Right cardiac atrium (tissue), 5 donors: Measurements from ENCODE around the gene CRP. TPM values are rescaled to one million over a fixed set of nuclear protein-coding genes. Genes with fewer than 3 reads are reported as not detected.
"Not testable (repeated sequence)": the region's sequence is repeated elsewhere in the genome, so short reads cannot be mapped to it uniquely, and the experiment has no call there.

Experiments
- ATAC-seq, 2 donors: fragments of 200-7000 bp; cut with Tn5 transposase; one replicate each; pipeline versions ENCODE4 v1.8.0 to v1.9.1; 2020; ENCODE audit warnings: moderate library complexity in 2 of 2, mild to moderate bottlenecking in 1 of 2
- DNase-seq, 3 donors: peaks; one replicate each; pipeline ENCODE4 v3.0.0-alpha.2; 2020
- H3K27ac ChIP-seq: one replicate; pipeline ENCODE4 v1.5.1; 2013; ENCODE audit warnings: mild to moderate bottlenecking, low read length, control low read depth, moderate library complexity
- H3K27me3 ChIP-seq: one replicate; pipeline ENCODE4 v1.6.1; 2013; ENCODE audit not compliant: control insufficient read depth, insufficient read depth
- H3K4me1 ChIP-seq: one replicate; pipeline ENCODE4 v1.6.1; 2013; ENCODE audit warnings: low read length; ENCODE audit not compliant: control insufficient read depth, insufficient read depth
- H3K4me3 ChIP-seq: one replicate; pipeline ENCODE4 v1.5.1; 2013; ENCODE audit warnings: low read length, control low read depth
- H3K9me3 ChIP-seq: one replicate; pipeline ENCODE4 v1.6.1; 2013; ENCODE audit warnings: low read length; ENCODE audit not compliant: control insufficient read depth
- WGBS: extraction: QIAGEN DNeasy Blood & Tissue Kit; methylation state at CpG from one replicate; pipeline ENCODE4 v1.1.7; 2013; 5-methylcytosine and 5-hydroxymethylcytosine counted together
- intact Hi-C, 4 donors: fragments of 100-400 bp; cut with DNase I; formaldehyde crosslinking; loops; one replicate each; pipeline versions ENCODE4 v1.11.0 to v1.14.0; 2022 to 2023
- polyA plus RNA-seq: library from polyadenylated mRNA; stranded (reverse); fragments of 200-250 nt; gene quantifications from one replicate; pipeline ENCODE4 v1.2.3, GENCODE V29; 2013
- total RNA-seq, 4 donors: library from RNA; stranded (reverse); fragmentation: NEBNext Ultra II Directional; extraction: Animal tissue kit (Norgen Biotek cat#: 25700); gene quantifications; one replicate each; pipeline ENCODE4 v1.2.1, GENCODE V29; 2021
- donor health status: healthy with polysubstance abuse.
- donor health status: DM: no; HTN: yes; CAD: no.
- donor health status: DM: no; HTN: no; CAD: no.
- donor health status: DM: no; HTN: yes; CAD: no; lungs with severe emphysema.
- donor health status: DM: yes; HTN: yes; CAD: no.

CRP gene
- total and polyA plus RNA-seq, 5 donors = 0.18 to 0.67 TPM; not detected in 3

DNA sequence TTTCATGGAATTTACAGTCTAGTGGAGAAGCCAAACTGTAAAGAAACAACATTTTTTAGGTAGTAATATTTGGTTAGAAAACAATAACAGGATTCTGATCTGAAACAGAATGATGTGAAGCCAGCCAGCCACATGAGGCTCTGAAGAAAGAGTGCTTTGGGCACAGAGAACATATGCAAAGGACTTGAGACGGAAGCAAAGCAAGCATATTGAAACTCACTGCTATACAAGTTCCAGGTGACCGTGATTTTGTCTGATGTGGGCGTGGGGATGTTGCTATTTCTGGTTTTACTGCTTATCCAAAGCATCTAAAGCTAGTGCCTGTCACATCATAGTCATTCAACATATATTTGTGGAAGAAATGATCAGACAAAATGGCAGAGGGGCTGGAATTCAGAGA lies 14.7 kb downstream of the CRP start:
- no peaks in the 10 kb centered on the region for H3K9me3 ChIP-seq
- WGBS = 88% methylated on average over 3 of the region's 3 CpGs

DNA sequence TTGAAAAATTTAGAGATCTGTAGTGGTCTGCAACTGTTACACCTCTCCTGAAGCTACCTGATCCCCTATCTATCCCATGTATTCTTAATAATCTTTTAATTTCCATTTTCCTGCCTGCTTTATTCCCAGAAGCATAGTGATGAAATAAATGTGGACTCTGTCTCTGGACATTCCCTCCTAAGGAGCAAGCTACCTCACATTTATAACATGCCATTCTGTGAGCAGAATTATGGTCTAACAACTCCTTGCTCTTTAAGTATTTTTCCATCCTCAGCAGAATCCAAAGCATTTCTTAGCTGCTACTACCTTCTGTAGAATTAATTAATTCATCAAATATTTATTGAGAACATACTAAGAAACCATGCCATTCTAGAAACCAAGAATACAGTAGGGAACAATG lies 15.1 kb downstream of the CRP start:
- no peak for DNase-seq
- intact Hi-C loops = no loop called here
- Histone ChIP-seq H3K27ac (no peak overlapping the region), H3K27me3 (no peaks in the 10 kb centered on the region), H3K4me3 (no peak overlapping the region), H3K4me1 (no peaks in the 10 kb centered on the region), H3K9me3 (no peaks in the 10 kb centered on the region)
- ATAC-seq = no peak

More for the DNA sequence above, 14.7 kb downstream of the CRP start:
- Histone ChIP-seq H3K4me1 (no peaks in the 10 kb centered on the region), H3K27ac (no peak overlapping the region), H3K4me3 (no peak overlapping the region), H3K27me3 (no peaks in the 10 kb centered on the region)
- DNase-seq (no peak), ATAC-seq (no peak)
- intact Hi-C loops = no loop called here

DNA sequence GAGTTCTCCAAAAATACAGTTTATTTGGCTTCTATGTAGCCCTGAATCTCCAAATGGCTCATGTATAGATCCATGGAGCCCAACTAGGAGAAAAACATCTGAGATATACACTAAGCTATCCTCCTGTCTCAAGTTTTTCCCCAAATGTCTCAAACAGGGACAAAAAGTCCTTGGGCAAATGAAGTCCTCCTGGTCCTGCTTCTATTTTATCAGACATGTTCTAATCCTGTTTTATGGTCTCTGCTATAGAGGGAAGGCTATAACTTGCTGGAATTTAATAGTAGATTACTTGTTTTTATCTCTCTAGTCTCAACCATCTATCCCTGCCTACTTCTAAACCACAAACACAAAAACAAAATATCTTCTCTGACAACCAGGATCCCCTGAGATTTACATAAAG lies 26.9 kb downstream of the CRP start:
- intact Hi-C loops = no loop called here
- no peak overlapping the region for H3K27ac ChIP-seq
- H3K4me3 ChIP-seq = no peak overlapping the region
- H3K4me1 ChIP-seq = no peaks in the 10 kb centered on the region
- ATAC-seq (no peak), DNase-seq (no peak)
- H3K27me3 ChIP-seq = no peaks in the 10 kb centered on the region
- H3K9me3 ChIP-seq = no peaks in the 10 kb centered on the region

DNA sequence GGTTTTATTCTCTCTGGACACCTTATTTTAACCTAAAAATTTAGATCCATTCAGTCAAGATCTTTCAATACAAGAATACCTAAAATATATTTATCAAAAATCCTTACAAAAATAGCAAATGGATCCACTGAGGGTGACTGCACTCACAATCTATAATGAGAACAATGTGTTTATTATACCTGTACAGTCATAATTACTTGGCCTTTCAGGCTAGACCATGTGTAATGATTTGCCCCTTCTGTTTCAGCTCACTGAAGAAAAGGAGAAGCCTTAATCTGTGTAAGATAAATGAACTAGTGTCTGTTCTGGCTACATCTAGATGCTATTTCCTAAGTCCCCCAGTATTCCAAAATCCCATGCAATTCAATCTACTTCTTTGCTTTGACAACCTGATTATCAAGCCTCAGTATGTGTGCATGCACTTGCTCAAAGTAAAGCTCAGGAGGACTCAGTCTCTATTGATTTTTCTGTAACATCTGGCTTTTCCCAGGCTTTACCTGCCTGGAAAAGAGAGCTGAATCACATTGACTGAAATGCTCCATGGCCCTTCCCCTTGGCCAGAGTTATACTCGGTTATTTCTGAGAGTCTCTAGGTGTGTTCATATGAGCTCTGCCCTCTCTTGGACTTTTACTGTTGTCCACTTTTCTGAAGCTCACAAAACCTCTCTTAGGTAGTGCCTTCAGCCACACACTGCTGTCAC lies 27.6 kb downstream of the CRP start:
- Histone ChIP-seq H3K4me3 (no peak overlapping the region), H3K27ac (no peak overlapping the region), H3K4me1 (no peaks in the 10 kb centered on the region), H3K9me3 (no peaks in the 10 kb centered on the region), H3K27me3 (no peaks in the 10 kb centered on the region)
- intact Hi-C loops = no loop called here
- 75% methylated on average over 1 of the region's 1 CpG for WGBS
- ATAC-seq (no peak), DNase-seq (no peak)

DNA sequence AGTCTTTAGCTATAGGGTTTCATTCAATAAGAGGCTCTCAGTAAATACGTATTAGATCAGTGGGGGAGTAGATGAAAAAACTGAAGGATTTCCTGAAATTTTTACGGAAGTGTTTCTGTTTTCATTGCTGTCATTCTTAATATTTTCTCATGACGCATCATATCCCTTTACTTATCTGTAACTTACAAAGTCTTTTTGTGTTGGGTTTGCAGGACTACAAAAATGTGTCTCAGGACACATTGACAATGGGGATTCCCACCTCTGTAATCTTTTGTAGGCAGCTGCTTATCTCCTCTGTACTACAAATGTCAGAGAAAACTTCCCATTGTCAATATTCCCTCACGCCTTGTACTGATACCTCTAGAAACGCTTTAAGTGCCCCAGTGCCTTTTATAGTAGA lies 35.5 kb downstream of the CRP start:
- no peaks in the 10 kb centered on the region for H3K4me1 ChIP-seq
- 31% methylated on average over 5 of the region's 5 CpGs for WGBS
- H3K4me3 ChIP-seq = no peak overlapping the region
- intact Hi-C loops = no loop called here
- no peaks in the 10 kb centered on the region for H3K9me3 ChIP-seq
- no peak for DNase-seq
- H3K27ac ChIP-seq = no peak overlapping the region
- no peaks in the 10 kb centered on the region for H3K27me3 ChIP-seq
- no peak for ATAC-seq

DNA sequence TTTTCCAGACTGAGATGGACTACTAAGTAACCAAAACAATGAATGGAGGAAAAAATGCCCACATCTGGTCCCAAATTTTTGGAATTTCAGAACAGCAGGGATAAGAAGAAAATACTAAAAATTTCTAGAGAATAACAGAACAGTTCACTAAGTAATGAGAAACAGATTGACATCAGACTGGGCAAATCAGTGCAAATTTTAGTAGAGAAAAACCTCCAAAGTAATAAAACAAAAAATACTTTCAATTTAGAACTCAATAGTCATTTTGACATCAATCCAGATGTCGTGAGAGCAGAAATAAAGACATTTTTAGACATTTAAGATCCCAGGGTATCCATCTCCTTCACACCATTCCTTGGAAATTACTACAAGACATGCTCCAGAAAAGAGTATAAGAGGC lies 39.3 kb downstream of the CRP start:
- DNase-seq = no peak
- Histone ChIP-seq H3K9me3 (no peaks in the 10 kb centered on the region), H3K4me1 (no peaks in the 10 kb centered on the region), H3K27me3 (no peaks in the 10 kb centered on the region), H3K4me3 (no peak overlapping the region), H3K27ac (no peak overlapping the region)
- ATAC-seq = no peak
- WGBS = 51% methylated on average over 1 of the region's 1 CpG
- intact Hi-C loops = no loop called here

DNA sequence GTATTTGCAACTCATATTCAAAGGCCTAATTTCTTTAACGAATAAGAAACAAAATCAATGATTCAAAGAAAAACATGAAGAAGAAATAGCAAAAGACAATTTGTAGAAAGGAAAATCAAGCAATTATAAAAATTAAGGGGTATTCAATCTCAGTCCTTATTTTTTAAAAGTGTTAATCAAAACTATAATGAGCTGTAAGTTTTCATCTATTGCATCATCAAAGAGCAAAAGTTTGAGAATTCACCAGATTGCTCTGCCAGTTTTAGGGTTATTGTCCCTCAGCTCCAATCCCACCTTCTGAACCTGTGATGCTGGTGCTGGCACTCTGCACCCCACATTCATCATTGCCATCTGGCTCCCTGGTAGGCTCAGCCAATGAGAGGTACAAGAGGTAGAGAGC lies 42.0 kb downstream of the CRP start:
- ATAC-seq = not testable (repeated sequence)

DNA sequence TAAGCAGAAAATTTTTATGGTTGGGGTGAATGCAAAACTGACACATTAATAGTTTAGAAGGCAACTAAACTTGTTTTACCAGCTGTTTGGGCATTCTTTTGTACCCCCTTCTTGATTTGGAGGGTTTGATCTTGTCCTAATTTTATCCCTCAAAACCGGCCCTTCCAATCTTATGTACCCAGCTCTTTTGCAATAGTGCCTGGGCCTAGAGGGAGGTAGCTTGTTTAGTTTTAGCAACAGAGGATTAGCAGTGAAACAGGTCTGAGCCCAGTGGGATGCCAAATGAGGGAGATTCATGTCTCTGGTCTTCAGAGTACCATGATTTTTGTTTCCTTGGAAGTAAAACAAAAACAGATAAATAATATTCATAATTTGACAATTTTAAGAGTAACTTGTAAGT lies 45.1 kb downstream of the CRP start:
- H3K27me3 ChIP-seq = no peaks in the 10 kb centered on the region
- no peak overlapping the region for H3K4me3 ChIP-seq
- 56% methylated on average over 1 of the region's 1 CpG for WGBS
- H3K4me1 ChIP-seq = no peaks in the 10 kb centered on the region
- H3K27ac ChIP-seq = no peak overlapping the region
- no peaks in the 10 kb centered on the region for H3K9me3 ChIP-seq
- DNase-seq (no peak), ATAC-seq (no peak)
- intact Hi-C loops = no loop called here

More for the DNA sequence above, 42.0 kb downstream of the CRP start:
- H3K9me3 ChIP-seq, intact Hi-C loops, H3K27me3 ChIP-seq, H3K4me1 ChIP-seq, H3K27ac ChIP-seq, H3K4me3 ChIP-seq, DNase-seq: not testable (repeated sequence)
- 95% methylated on average over 1 of the region's 1 CpG for WGBS

DNA sequence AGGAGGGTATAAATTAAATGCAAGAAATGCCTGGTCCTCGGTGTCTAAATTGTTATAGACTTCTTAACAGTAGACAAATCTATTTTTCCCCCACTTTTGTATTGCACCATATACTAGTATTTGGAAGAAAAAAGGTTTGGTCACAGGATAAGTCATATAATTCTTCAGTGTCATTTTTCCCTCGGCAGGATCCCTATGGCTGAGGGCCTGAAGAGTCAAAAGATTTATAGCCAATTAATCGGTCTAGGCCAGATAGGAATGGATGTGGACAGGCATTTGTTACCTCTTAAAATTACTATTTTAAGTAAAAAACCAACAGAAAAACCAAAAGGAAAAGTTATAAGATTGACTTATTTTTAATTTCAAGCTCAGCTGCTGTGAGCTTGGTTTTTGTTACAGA lies 45.6 kb downstream of the CRP start:
- ATAC-seq = no peak
- no peak overlapping the region for H3K4me3 ChIP-seq
- intact Hi-C loops = no loop called here
- DNase-seq = no peak
- WGBS = 83% methylated on average over 3 of the region's 3 CpGs
- H3K9me3 ChIP-seq = no peaks in the 10 kb centered on the region
- no peaks in the 10 kb centered on the region for H3K4me1 ChIP-seq
- no peaks in the 10 kb centered on the region for H3K27me3 ChIP-seq
- H3K27ac ChIP-seq = no peak overlapping the region

DNA sequence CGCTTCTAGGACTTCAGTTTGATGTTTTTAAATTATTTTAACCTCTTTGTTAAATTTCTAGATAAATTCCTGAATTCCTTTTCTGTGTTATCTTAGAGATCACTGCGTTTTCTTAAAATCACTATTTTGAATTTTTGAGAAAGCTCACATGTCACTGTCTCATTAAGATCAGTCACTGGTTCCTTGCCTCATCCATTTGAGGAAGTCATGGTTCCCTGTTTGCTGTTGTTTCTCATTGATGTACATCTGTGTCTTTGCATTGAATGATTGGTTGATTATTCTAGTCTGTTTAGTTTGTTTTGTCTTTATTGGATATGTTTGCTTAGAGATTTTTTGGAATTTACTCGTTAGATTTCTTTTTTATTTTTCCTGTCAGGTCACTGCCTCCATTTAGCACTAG lies 50.1 kb downstream of the CRP start:
- DNase-seq (no peak), ATAC-seq (no peak)
- 80% methylated on average over 3 of the region's 3 CpGs for WGBS
- H3K9me3 ChIP-seq = no peaks in the 10 kb centered on the region
- no peak overlapping the region for H3K27ac ChIP-seq
- no peak overlapping the region for H3K4me3 ChIP-seq
- no peaks in the 10 kb centered on the region for H3K4me1 ChIP-seq
- H3K27me3 ChIP-seq = no peaks in the 10 kb centered on the region
- intact Hi-C loops = no loop called here

DNA sequence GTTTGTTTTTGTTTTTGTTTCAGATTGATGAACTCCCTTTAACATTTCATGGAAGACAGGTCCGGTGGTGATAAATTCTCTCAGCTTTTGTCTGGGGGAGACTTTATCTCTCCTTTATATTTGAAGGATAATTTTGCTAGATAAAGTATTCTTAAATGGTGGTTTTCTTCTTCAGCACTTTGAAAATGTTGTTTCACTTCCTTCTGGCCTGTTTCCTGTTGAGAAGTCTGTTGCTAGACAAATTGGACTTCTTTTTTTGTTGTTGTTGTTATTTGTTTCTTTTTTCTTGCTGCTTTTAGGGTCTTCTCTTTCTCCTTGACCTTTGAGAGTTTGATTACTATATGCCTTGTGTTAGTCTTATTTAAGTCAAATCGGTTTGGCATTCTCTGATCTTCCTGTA lies 50.8 kb downstream of the CRP start:
- no peaks in the 10 kb centered on the region for H3K9me3 ChIP-seq
- no peak overlapping the region for H3K4me3 ChIP-seq
- no peak for DNase-seq
- intact Hi-C loops = no loop called here
- 69% methylated on average over 2 of the region's 2 CpGs for whole genome bisulfite sequencing
- no peaks in the 10 kb centered on the region for H3K27me3 ChIP-seq
- ATAC-seq = no peak
- no peaks in the 10 kb centered on the region for H3K4me1 ChIP-seq
- no peak overlapping the region for H3K27ac ChIP-seq
